ENCODE measurements around the gene RBM23. TPM values are rescaled to one million over a fixed set of nuclear protein-coding genes. Genes with fewer than 3 reads are reported as not detected.

RBM23 gene
- total and polyA plus RNA-seq, 2 donors (not counting 3 experiments of a cell fraction or from before 2014, with no cell fraction given), result 67.7 to 68.9 TPM

GRCh38 chr14:22878271-22879246 lies 40.4 kb downstream of the RBM23 start:
- no peaks in the 10 kb centered on the region for H3K9me3 ChIP-seq (replicated peaks; ENCODE audit: control insufficient read depth, insufficient read depth, low read length)
- BruUV-seq (replicated peaks), result no TSS peak
- FAIRE-seq (no peak), DNase-seq (ENCODE audit: low read depth, low spot score) (no peak)
- H3K9ac ChIP-seq (replicated peaks; ENCODE audit: extremely low read depth, insufficient read depth, low read length), result no peak overlapping the region
- intact Hi-C loops (cut with micrococcal nuclease), result no loop called here
- CTCF ChIA-PET, result interaction anchor here (1.2 kb wide), 1 partner anchor 18 kb away, joined by 4 read pairs; no protein-coding TSS in a partner anchor
- H3K4me3 ChIP-seq (replicated peaks in 1 of 3; ENCODE audit: insufficient read depth in 1 of 3, low read depth in 1 of 3, low read length in 3 of 3), result no peak overlapping the region
- no peaks in the 10 kb centered on the region for H3K9me1 ChIP-seq (replicated peaks; ENCODE audit: control insufficient read depth, extremely low read depth, insufficient read depth, low read length)
- dilution Hi-C loops (cut with MboI; ENCODE audit: extremely low pct_ligation_motif_present, low sequenced_read_pairs), result no loop called here
- H3K4me2 ChIP-seq (ENCODE audit: insufficient read depth, low read length), result no peak overlapping the region
- no peak overlapping the region for H2AFZ ChIP-seq (ENCODE audit: low read depth, low read length)
- no peak overlapping the region for H3K27ac ChIP-seq (ENCODE audit: insufficient read depth, low read depth, low read length)
- no peaks in the 10 kb centered on the region for H3K27me3 ChIP-seq (ENCODE audit: control insufficient read depth in 2 of 2, insufficient read depth in 2 of 2, low read length in 2 of 2)
- no peaks in the 10 kb centered on the region for H3K4me1 ChIP-seq (ENCODE audit: control insufficient read depth, extremely low read depth, insufficient read depth, low read length)
- H4K20me1 ChIP-seq (replicated peaks; ENCODE audit: control insufficient read depth, extremely low read depth, insufficient read depth, low read length), result no peaks in the 10 kb centered on the region
- H3K79me2 ChIP-seq (ENCODE audit: control insufficient read depth, insufficient read depth, low read length), result peaks cover 4% of the 10 kb centered on the region
- peaks cover 13 to 45% of the 10 kb centered on the region in 2 experiments for H3K36me3 ChIP-seq (ENCODE audit: control insufficient read depth in 2 of 2, extremely low read depth in 1 of 2, insufficient read depth in 2 of 2, low read length in 2 of 2)
- TF ChIP-seq POLR2A (IDR thresholded peaks at IDR 0.05; ENCODE audit: low read depth, low read length), result peak; percentile 28
- TF ChIP-seq JUN (IDR thresholded peaks at IDR 0.05; ENCODE audit: borderline replicate concordance, insufficient read depth, insufficient read length, low read depth), result no peak
- TF ChIP-seq MYC (IDR thresholded peaks at IDR 0.05; ENCODE audit: low read depth, low read length), result no peak
- no peak for TF ChIP-seq GATA2 (IDR thresholded peaks at IDR 0.05; ENCODE audit: insufficient read depth, insufficient read length, low read depth, low read length)
- TF ChIP-seq MAX (IDR thresholded peaks at IDR 0.05; ENCODE audit: insufficient read depth, insufficient read length), result no peak
- POLR2A ChIA-PET, result no interaction called here

- Histone ChIP-seq H3K4me3 (replicated peaks in 1 of 3; ENCODE audit: insufficient read depth in 1 of 3, low read depth in 1 of 3, low read length in 3 of 3) (no peak overlapping the region), H3K79me2 (ENCODE audit: control insufficient read depth, insufficient read depth, low read length) (peaks cover 14% of the 10 kb centered on the region), H3K9ac (replicated peaks; ENCODE audit: extremely low read depth, insufficient read depth, low read length) (no peak overlapping the region), H4K20me1 (replicated peaks; ENCODE audit: control insufficient read depth, extremely low read depth, insufficient read depth, low read length) (no peaks in the 10 kb centered on the region), H3K4me2 (ENCODE audit: insufficient read depth, low read length) (no peak overlapping the region), H2AFZ (ENCODE audit: low read depth, low read length) (no peak overlapping the region), H3K27ac (ENCODE audit: insufficient read depth, low read depth, low read length) (no peak overlapping the region), H3K9me1 (replicated peaks; ENCODE audit: control insufficient read depth, extremely low read depth, insufficient read depth, low read length) (no peaks in the 10 kb centered on the region), H3K9me3 (replicated peaks; ENCODE audit: control insufficient read depth, insufficient read depth, low read length) (no peaks in the 10 kb centered on the region), H3K27me3 (ENCODE audit: control insufficient read depth in 2 of 2, insufficient read depth in 2 of 2, low read length in 2 of 2) (no peaks in the 10 kb centered on the region), H3K4me1 (ENCODE audit: control insufficient read depth, extremely low read depth, insufficient read depth, low read length) (peaks cover 6% of the 10 kb centered on the region), H3K36me3 (ENCODE audit: control insufficient read depth in 2 of 2, extremely low read depth in 1 of 2, insufficient read depth in 2 of 2, low read length in 2 of 2) (peaks cover 13 to 45% of the 10 kb centered on the region in 2 experiments)
- dilution Hi-C loops (cut with MboI; ENCODE audit: extremely low pct_ligation_motif_present, low sequenced_read_pairs) (no loop called here), intact Hi-C loops (cut with micrococcal nuclease) (no loop called here)
- TF ChIP-seq JUN (IDR thresholded peaks at IDR 0.05; ENCODE audit: borderline replicate concordance, insufficient read depth, insufficient read length, low read depth) (no peak), MAX (IDR thresholded peaks at IDR 0.05; ENCODE audit: insufficient read depth, insufficient read length) (no peak), EZH2 (IDR thresholded peaks at IDR 0.05; ENCODE audit: borderline replicate concordance, low read depth, low read length, severe bottlenecking) (no peak), POLR2A (IDR thresholded peaks at IDR 0.05; ENCODE audit: low read depth, low read length) (no peak), GATA2 (IDR thresholded peaks at IDR 0.05; ENCODE audit: insufficient read depth, insufficient read length, low read depth, low read length) (no peak), CTCF (IDR thresholded peaks at IDR 0.05; ENCODE audit: extremely low read depth in 1 of 2, insufficient read depth in 1 of 2, low read depth in 1 of 2, low read length in 2 of 2) (no peak), MYC (IDR thresholded peaks at IDR 0.05; ENCODE audit: low read depth, low read length) (no peak), POLR2AphosphoS5 (IDR thresholded peaks at IDR 0.05; ENCODE audit: insufficient read depth, low read depth, low read length) (no peak), FOS (IDR thresholded peaks at IDR 0.05; ENCODE audit: borderline replicate concordance, insufficient read depth, low read length) (no peak)
- BruUV-seq (replicated peaks), result no TSS peak
- no peak for DNase-seq (ENCODE audit: low read depth, low spot score)
- POLR2A ChIA-PET, result no interaction called here
- CTCF ChIA-PET, result no interaction called here
- no peak for FAIRE-seq
Measured at GRCh38 chr14:22877000-22877501, 41.9 kb downstream of the RBM23 start.

Data from endothelial cell of umbilical vein (primary cell).